Measurements from ENCODE around the gene SSX2IP. TPM values are rescaled to one million over a fixed set of nuclear protein-coding genes. Genes with fewer than 3 reads are reported as not detected.
"Not testable (repeated sequence)": the region's sequence is repeated elsewhere in the genome, so short reads cannot be mapped to it uniquely, and the experiment has no call there.

Gene SSX2IP
- total and polyA plus RNA-seq, 2 experiments from 2014 or later: 12.3 to 20.5 TPM

DNA sequence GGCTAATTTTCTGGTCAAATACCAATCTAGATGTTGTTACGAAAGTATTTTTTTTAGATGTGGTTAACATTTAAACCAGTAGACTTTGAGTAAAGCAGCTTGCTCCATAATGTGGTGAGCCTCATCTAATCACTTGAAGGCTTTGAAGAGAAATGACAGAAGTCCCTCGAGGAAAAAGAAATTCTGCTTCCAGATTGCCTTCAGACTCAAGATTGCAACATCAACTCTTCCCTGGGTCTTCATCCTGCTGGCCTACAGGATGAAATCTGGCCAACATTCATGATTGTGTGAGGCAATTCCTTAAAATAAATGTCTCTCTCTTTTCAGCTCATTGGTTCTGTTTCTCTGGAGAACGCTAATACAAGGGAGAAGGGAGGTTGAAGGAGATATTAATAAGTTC lies 32.5 kb upstream of the SSX2IP start:
- peak in 1 of 2 donors; percentile 94 for DNase-seq (ENCODE audit: low read depth in 1 of 2, low spot score in 1 of 2)
- Histone ChIP-seq H3K27ac (no peak overlapping the region), H3K36me3 (no peaks in the 10 kb centered on the region), H3K27me3 (no peaks in the 10 kb centered on the region), H3K4me3 (no peak overlapping the region), H3K4me1 (ENCODE audit: low read depth) (peaks cover 3% of the 10 kb centered on the region), H3K9me3 (ENCODE audit: low read depth) (no peaks in the 10 kb centered on the region)
- TF ChIP-seq, protein P1, sequence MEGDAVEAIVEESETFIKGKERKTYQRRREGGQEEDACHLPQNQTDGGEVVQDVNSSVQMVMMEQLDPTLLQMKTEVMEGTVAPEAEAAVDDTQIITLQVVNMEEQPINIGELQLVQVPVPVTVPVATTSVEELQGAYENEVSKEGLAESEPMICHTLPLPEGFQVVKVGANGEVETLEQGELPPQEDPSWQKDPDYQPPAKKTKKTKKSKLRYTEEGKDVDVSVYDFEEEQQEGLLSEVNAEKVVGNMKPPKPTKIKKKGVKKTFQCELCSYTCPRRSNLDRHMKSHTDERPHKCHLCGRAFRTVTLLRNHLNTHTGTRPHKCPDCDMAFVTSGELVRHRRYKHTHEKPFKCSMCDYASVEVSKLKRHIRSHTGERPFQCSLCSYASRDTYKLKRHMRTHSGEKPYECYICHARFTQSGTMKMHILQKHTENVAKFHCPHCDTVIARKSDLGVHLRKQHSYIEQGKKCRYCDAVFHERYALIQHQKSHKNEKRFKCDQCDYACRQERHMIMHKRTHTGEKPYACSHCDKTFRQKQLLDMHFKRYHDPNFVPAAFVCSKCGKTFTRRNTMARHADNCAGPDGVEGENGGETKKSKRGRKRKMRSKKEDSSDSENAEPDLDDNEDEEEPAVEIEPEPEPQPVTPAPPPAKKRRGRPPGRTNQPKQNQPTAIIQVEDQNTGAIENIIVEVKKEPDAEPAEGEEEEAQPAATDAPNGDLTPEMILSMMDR (IDR thresholded peaks at IDR 0.05; ENCODE audit: low read depth, low read length): no peak

DNA sequence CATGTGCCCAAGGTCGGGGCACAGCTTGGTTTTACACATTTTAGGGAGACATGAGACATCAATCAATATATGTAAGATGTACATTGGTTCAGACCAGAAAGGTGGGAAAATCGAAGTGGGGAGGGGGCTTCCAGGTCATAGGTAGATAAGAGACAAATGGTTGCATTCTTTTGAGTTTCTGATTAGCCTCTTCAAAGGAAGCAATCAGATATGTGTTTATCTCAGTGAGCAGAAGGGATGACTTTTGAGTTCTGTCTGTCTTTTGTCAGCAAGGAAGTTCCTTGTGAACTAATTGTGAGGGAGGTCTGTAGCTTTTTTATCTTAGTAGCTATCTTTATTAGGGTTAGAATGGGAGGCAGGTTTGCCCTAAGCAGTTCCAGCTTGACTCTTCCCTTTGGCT lies 31.6 kb upstream of the SSX2IP start:
- H3K36me3 ChIP-seq; H3K9me3 ChIP-seq (ENCODE audit: low read depth); H3K4me3 ChIP-seq; DNase-seq (ENCODE audit: low read depth in 1 of 2, low spot score in 1 of 2); H3K27me3 ChIP-seq; H3K27ac ChIP-seq; H3K4me1 ChIP-seq (ENCODE audit: low read depth): not testable (repeated sequence)

DNA sequence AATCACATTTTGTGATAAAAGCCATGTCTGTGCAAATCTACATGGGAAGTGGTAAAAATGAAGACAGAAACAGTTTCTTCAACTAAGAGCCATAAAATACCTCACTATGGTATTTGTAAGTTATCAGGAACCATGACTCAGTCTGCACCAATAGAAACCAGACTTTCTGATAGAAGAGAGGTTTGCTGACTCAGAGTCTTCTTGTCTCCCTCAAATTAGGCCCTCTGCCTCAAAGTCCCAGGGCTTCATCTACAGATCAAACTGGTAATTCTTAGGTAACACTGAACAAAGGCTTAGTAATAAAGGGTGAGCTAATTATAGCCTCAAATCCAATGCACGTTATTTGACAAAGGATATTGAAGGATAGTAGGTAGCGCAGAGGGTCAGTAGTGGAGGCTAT lies 30.9 kb upstream of the SSX2IP start:
- Histone ChIP-seq H3K27me3 (no peaks in the 10 kb centered on the region), H3K4me3 (no peak overlapping the region), H3K27ac (no peak overlapping the region), H3K9me3 (ENCODE audit: low read depth) (no peaks in the 10 kb centered on the region), H3K36me3 (no peaks in the 10 kb centered on the region), H3K4me1 (ENCODE audit: low read depth) (peaks cover 3% of the 10 kb centered on the region)
- TF ChIP-seq, protein P1 (IDR thresholded peaks at IDR 0.05; ENCODE audit: low read depth, low read length): no peak
- peak in 1 of 2 donors; percentile 69 for DNase-seq (ENCODE audit: low read depth in 1 of 2, low spot score in 1 of 2)

DNA sequence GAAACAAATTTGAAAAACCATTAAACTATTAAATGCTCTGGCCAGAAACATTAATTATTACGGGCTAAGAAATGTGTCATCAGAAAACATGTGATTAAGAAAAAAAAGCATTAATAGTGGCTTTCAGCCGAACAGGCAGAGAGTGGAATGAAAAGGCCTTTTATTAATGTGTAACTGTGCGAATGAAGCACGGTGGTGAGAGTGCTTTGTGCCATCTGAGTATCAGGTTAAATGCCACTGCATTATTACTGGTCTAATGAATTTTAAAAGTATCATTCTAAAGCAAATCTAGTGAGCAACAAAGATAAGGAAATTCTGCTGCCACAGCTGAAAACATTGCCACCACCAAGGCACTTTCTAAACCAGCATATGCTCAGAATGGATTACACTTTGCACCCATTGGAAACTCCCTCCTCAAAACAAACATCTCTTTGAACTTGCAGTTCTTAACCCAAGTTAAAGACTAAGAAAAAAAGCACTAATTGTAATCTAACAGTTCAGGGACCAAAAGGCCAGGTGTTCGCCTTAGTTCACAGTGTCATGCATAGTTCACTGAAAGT lies 30.0 kb upstream of the SSX2IP start:
- Histone ChIP-seq H3K27ac (no peak overlapping the region), H3K9me3 (ENCODE audit: low read depth) (no peaks in the 10 kb centered on the region), H3K27me3 (no peaks in the 10 kb centered on the region), H3K4me3 (no peak overlapping the region), H3K4me1 (ENCODE audit: low read depth) (peaks cover 3% of the 10 kb centered on the region), H3K36me3 (no peaks in the 10 kb centered on the region)
- TF ChIP-seq, protein P1 (IDR thresholded peaks at IDR 0.05; ENCODE audit: low read depth, low read length): no peak
- no peak for DNase-seq (ENCODE audit: low read depth in 1 of 2, low spot score in 1 of 2)

DNA sequence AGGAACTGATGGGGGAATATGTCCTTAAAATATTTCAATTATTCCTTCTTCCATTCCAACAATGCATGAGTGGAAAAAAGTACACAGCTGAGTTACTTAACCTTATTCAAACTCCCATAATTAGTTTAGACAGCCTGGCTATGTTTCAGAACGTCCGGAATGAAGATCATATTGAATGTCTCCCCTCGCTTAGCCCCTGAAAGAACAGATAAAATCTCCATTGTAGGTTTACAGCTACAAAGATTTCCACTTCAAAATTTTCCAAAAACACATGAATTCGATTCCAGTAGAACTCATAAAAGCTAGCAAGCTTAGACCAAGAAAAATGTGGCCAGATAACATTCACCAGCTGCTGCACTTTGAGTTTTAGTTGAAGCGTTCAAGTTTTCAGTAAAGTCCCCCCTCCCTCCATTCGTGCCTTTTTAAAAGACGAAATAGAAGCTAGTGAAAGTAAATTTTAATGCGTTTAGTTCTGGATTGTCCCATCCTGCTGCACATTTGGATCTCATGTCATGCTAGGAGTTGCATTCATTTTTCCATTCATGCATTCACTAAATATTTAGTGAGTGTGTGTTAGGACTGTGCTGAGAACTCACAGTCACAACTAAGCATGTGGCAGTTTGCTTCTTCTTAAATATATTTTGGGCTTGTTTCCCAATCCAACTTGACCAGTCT lies 29.4 kb upstream of the SSX2IP start:
- TF ChIP-seq, protein P1 (IDR thresholded peaks at IDR 0.05; ENCODE audit: low read depth, low read length): no peak
- Histone ChIP-seq H3K4me1 (ENCODE audit: low read depth) (peaks cover 3% of the 10 kb centered on the region), H3K27ac (no peak overlapping the region), H3K4me3 (no peak overlapping the region), H3K9me3 (ENCODE audit: low read depth) (no peaks in the 10 kb centered on the region), H3K27me3 (no peaks in the 10 kb centered on the region), H3K36me3 (no peaks in the 10 kb centered on the region)
- peak in 1 of 2 donors; percentile 44 for DNase-seq (ENCODE audit: low read depth in 1 of 2, low spot score in 1 of 2)

DNA sequence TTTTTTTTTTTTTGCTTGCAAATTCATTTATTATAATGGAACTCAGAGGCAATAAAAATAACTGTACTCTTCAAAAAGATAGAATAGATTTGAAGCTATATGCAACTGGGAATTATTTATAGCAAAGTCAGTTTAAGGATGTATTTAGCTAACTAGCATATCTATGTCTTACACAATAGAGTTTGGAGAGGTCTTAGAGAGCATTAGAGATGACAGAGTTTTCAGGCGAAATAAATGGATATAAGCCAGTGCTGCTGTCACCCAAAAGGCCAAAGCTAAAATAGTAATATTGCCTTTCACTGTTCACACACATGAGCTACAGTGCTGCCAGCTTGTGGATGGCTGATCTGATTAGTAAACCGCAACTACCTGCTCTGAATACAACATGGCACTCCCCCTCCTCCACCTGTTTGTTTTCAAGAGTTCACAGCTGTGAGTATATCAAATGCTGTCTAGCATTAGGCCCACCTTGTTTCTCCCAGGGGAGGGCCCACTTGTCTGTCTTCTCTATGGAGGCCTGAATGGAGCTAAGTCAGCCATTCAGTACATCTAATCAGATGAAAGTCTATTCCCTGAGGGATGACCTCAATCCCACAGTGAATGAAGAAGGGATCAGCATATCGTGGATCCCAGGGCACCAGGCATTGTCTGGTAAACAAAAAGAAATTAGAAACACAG lies 25.2 kb upstream of the SSX2IP start:
- no peaks in the 10 kb centered on the region for H3K4me1 ChIP-seq (ENCODE audit: low read depth)
- TF ChIP-seq, protein P1 (IDR thresholded peaks at IDR 0.05; ENCODE audit: low read depth, low read length): no peak
- H3K27ac ChIP-seq: no peak overlapping the region
- no peaks in the 10 kb centered on the region for H3K36me3 ChIP-seq
- no peaks in the 10 kb centered on the region for H3K9me3 ChIP-seq (ENCODE audit: low read depth)
- H3K27me3 ChIP-seq: no peaks in the 10 kb centered on the region
- DNase-seq (ENCODE audit: low read depth in 1 of 2, low spot score in 1 of 2): no peak
- no peak overlapping the region for H3K4me3 ChIP-seq
